Embryonic facial prominence (tissue), 1 donor: ENCODE measurements around the gene KDM8.

Experiments
- DNase-seq: peaks from one replicate; pipeline ENCODE4 v3.0.0-alpha.2; 2016; ENCODE audit errors: extremely low spot score

The KDM8 gene

GRCh38 chr16:27203507-27204311 lies at the start of gene KDM8:
KDM8 (plus strand) TSS chr16:27203526; CDS start chr16:27210124, 6,598 bp downstream.
- peak; percentile 100 for DNase-seq

DNA sequence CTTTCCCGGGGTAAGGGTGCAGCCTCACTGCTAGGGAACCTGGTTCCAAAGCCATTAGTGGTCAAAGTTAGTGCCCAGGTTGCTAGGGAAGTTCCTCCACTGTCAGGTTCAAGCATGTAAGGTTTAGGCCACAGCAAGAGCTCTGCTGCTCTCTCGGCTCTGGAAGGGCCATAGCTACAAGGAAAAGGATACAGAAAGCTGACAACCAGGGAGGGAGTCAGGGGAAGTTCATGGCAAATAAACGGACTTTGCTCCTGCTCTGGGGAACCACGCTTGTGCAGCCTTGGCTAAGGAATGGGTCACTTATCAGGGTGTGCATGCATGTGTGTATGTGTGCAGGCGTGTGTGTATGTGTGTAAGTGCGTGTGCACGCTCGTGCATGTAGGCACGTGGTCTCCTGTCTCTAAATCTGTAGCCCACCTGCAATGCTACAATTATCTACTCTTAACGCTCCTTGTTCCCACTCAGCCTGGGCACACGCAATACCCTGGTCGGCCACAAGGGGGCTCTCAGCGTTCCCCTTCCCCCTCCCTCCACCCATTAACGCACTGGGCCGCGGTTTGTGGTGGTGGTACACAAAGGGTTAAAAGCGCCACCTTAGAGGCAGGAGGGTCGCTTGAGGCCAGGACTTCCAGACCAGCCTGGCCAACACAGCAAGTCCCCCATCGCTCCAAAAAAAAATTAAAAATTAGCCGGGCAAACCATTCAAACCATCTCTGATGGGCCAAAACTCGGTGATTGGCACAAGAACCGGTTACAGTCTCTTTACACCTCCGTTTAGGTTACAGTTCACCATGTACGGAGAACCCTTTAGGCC lies 48.4 kb upstream of the KDM8 start:
- DNase-seq: no peak

- no peak for DNase-seq
These were observed 46.7 kb upstream of the KDM8 start for GRCh38 chr16:27156579-27156978.

DNA sequence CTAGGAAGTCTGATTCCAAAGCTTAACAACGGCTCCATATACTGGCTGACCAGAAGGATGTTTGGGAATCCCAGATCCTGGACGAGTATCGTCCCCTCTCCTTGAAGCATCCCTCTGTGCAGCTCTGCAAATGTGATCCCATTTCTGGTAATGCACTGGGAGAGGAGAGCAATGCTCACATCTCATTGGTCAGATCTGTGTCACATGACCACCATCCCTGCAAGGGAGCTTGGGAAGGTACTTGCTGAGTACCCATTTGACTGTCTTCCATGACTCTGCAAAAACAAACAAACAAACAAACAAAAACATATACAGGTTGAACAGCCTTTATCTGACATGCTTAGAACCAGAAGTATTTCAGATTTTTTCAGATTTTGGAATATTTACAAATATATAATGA lies 41.9 kb upstream of the KDM8 start:
- no peak for DNase-seq

DNA sequence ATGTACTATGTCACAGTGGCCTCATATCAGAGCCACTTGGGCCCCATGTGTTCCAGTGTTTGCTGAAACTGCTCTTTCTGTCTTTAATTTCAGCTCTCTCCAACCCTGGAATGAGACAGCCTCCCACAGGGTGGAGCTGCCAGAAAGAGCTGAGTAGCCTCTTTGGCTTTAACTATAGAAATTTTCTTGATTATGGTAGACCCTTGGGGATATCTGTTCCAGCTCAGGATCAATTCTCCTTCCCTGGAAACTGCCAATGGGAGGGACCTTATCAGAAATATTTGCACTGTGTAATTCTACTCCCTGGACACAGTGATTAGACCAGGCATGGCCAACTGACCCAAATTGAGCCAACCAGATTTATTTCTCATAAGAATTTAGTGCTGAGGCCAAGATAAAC lies 39.0 kb upstream of the KDM8 start:
- no peak for DNase-seq

- no peak for DNase-seq
These were observed 37.8 kb upstream of the KDM8 start for GRCh38 chr16:27165576-27165975.

DNA sequence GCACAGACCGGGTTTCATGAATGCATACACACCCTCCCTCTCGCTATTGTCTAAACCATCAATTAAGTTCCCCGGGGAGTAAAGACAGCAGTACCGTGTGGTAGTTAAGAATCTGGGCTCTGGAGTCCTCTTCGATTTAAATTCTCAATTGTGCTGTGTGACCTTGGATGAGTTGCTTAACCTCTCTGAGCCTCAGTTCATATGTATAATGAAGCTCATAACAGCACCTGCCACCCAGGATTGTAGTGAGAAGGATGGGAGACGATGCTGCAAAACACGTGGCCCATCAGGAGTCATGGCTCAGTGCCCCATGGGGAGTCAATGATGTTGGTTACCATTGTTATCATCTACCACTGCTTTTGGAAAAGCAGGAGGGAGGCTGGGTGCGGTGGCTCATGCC lies 34.5 kb upstream of the KDM8 start:
- DNase-seq: no peak

- DNase-seq: no peak
These were observed 33.7 kb upstream of the KDM8 start for GRCh38 chr16:27169511-27170071.

DNA sequence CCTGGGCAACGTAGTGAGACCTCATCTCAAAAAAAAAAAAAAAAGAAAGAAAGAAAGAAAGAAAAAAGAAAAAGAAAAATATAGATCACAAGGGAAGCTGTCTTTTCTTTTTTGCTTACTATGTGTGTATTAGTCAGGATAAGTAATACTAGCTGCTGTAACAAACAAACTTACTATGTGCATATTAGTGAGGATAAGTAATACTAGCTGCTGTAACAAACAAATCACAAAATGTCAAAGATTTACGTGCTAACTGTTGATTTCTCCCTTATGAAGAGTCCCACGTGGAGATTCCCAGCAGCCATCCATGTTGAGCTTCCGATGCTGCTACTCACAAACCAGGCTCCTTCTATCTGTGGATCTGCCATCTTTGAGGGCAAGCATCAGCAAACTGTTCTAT lies 31.7 kb upstream of the KDM8 start:
- DNase-seq: no peak

GRCh38 chr16:27174007-27174406 lies 29.3 kb upstream of the KDM8 start:
- DNase-seq: no peak

DNA sequence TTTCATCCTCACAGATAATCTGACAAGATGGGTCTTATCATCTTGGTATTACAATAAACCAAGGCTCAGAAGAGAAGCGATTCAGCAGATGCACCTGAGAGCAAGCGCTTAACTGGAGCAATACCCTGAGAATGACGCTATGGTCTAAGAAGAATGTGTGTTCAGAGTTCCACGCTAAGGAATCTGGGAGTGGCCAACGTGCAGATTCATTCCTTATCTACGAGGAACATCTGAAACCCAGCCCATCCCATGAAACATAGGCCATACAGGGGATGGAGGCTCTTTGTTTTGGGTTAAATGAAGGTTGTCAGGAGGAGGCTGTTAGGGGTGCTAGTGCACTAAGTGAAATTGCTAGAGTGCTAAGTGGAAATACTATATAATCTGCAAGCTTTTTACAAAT lies 28.5 kb upstream of the KDM8 start:
- no peak for DNase-seq

- DNase-seq: no peak
These were observed 27.4 kb upstream of the KDM8 start for GRCh38 chr16:27175888-27176287.

DNA sequence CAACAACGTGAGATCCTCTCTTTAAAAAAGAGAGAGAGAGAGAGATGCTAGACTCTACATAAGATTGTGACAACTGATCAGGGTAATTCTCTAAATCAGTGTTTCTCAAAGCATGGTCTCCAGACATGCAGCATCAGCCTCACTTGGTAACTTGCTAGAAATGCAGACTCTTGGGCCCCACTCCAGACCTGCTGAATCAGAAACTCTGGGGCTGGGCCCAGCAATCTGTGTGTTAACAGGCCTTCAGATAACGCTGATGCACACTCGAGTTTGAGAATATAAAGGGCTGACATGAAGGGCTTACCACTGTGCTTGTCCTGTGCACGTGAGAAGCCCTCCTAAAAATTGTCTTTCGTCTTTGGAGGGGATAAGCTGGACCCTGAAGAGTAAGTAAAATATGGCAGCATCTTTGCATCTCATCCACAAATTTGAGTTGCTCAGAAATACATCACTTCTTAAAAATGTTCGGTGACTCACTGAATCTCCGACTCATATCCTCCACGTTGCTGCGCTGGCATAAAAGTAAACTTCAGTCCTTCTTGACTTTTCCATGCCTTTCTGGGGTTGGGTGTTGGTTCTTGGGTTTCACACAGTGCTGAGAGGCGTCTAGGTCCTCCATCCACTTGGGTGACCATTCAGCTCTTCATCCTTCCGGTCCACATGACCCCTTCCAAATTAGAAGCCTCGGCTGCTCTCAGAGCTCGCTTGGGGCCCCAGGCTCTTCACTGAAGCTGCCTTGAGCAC lies 26.1 kb upstream of the KDM8 start:
- DNase-seq: no peak

- no peak for DNase-seq
These were observed 23.7 kb upstream of the KDM8 start for GRCh38 chr16:27179500-27180072.

- no peak for DNase-seq
These were observed 22.1 kb upstream of the KDM8 start for GRCh38 chr16:27181019-27181790.

GRCh38 chr16:27182906-27183405 lies 20.4 kb upstream of the KDM8 start:
- DNase-seq: no peak

DNA sequence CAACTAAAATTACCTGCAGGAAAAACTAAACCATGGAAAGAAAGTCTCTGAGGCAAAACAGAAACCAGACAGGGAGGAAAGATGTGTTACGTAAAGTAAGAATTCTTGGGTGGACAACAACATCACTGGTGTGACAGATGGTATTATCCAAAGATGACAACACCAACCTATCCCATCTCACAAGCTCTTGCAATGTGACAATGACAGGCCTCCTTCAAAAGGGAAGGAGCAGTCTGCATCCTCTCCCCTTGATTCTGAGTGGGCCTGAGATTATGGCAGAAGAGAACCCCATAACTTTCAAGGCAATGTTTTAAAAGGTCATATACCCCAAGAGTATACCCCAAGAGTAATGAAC lies 17.6 kb upstream of the KDM8 start:
- DNase-seq: no peak

DNA sequence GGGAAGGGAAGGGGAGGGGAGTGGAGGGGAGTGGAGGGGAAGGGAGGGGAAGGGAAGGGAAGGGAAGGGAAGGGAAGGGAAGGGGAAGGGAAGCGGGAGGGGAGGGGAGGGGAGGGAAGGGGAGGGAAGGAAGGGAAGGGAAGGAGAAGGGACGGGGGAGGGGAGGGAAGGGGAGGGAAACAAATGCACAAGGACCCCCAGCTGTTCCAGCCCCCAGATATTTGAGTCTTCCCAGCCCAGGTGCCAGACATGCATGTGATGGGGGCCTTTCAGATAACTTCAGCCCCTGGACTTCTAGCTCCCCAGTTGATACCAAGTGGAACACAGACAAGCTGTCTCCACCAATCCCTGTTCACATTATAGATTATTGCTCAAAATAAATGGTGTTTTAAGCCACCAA lies 14.7 kb upstream of the KDM8 start:
- DNase-seq: no peak

GRCh38 chr16:27189335-27189972 lies 13.9 kb upstream of the KDM8 start:
- no peak for DNase-seq

- no peak for DNase-seq
These were observed 12.9 kb upstream of the KDM8 start for GRCh38 chr16:27190316-27190871.
